Sigmoid colon (tissue), 4 donors: ENCODE data around the gene SPTLC1.
"Not testable (repeated sequence)": the region's sequence is repeated elsewhere in the genome, so short reads cannot be mapped to it uniquely, and the experiment has no call there.

Experiments used
- EP300 ChIP-seq, 4 donors: sonication (generic); formaldehyde crosslinking; IDR thresholded peaks; one replicate each; pipeline ENCODE4 v1.6.1; 2017; ENCODE audit warnings: antibody characterized with exemption in 4 of 4
- POLR2A ChIP-seq, 2 donors: fragments of 450-650 bp; IDR thresholded peaks; one replicate each; pipeline ENCODE4 v1.6.1; 2016; ENCODE audit warnings: antibody characterized with exemption in 2 of 2, mild to moderate bottlenecking in 2 of 2, moderate library complexity in 2 of 2
- POLR2AphosphoS5 ChIP-seq, 4 donors: sonication (generic); formaldehyde crosslinking; IDR thresholded peaks; one replicate each; pipeline ENCODE4 v1.6.1; 2017; ENCODE audit warnings: antibody characterized with exemption in 4 of 4
- TF ChIP-seq, protein P1 (sequence below), 4 experiments: fragments of 450-650 bp in 3 of 4; fragments of 200-600 bp in 1 of 4; IDR thresholded peaks; one replicate each; pipeline ENCODE4 v1.5.1; 2016 to 2019; ENCODE audit warnings: antibody characterized with exemption in 4 of 4, mild to moderate bottlenecking in 3 of 4, moderate library complexity in 2 of 4

DNA sequence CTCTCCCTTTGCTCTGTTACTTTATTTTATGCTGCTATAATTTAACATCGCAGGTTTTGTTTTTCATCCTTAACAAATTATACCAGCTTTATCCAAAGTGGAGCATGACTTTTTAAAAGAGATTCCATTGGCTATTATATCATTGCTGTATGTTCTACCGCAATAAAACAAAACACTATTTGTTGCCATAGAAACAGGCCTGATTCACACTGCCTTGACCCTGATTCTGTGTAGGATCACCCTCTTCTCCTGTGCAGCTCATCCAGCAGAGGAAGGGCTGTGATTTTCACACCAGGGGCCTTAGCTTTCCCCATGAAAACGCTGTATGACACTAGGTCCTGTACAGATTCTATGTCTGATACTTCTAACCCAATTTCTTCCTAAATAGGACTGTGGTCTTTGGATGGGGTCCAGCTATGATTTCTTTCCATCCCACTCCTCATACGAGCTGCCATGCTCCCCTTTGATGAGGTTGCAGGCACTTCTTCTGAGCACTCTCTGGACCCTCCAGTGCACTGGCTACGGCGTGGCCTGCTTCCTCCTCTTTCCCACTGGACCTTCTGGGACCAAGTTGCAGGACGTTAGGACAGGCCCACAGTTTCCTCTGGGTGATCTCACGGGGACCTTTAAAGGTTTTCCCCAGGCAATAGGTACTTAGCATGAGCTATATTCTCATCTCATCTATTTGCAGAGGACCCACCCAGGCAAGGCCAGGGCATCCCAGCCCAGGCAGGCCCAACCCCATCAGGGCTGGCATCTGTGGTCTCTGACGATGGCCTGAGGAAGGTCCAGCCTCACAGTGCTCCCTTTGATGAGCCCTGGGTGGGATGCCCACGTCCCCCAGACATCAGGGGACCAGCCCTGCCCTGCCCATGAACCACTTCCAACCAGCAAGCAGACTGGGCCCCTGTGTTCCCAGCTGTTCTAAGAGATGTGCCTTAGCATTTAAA is 38.5 kb upstream of the SPTLC1 start:
- TF ChIP-seq POLR2A, POLR2AphosphoS5, EP300 (IDR thresholded peaks at IDR 0.05): not testable (repeated sequence)
- TF ChIP-seq, protein P1, sequence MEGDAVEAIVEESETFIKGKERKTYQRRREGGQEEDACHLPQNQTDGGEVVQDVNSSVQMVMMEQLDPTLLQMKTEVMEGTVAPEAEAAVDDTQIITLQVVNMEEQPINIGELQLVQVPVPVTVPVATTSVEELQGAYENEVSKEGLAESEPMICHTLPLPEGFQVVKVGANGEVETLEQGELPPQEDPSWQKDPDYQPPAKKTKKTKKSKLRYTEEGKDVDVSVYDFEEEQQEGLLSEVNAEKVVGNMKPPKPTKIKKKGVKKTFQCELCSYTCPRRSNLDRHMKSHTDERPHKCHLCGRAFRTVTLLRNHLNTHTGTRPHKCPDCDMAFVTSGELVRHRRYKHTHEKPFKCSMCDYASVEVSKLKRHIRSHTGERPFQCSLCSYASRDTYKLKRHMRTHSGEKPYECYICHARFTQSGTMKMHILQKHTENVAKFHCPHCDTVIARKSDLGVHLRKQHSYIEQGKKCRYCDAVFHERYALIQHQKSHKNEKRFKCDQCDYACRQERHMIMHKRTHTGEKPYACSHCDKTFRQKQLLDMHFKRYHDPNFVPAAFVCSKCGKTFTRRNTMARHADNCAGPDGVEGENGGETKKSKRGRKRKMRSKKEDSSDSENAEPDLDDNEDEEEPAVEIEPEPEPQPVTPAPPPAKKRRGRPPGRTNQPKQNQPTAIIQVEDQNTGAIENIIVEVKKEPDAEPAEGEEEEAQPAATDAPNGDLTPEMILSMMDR (IDR thresholded peaks at IDR 0.05) = not testable (repeated sequence)
